H1 (cell line): ENCODE results near the gene NR5A1. TPM values are rescaled to one million over a fixed set of nuclear protein-coding genes. Genes with fewer than 3 reads are reported as not detected.

Experiments
- CTCF ChIA-PET: fragments of 300-600 bp; sonication (Branson Sonifier 250); formaldehyde crosslinking; loops from one replicate; lab custom pipeline; 2021; ENCODE audit not compliant: partially characterized antibody; lab: Charles Lee
- POLR2A ChIA-PET: fragments of 300-600 bp; sonication (Branson Sonifier 250); formaldehyde crosslinking; loops from one replicate; lab custom pipeline; 2021; ENCODE audit warnings: inconsistent platforms; ENCODE audit not compliant: partially characterized antibody; lab: Charles Lee
- DNase-seq, 2 experiments: peaks; one replicate each; pipeline versions ENCODE4 v3.0.0 to v3.0.0-alpha.2; 2010 to 2022; ENCODE audit warnings: low spot score in 2 of 2, low read depth in 1 of 2, mixed read lengths in 1 of 2
- FAIRE-seq: peaks from 2 replicates; lab custom pipeline; 2011; peaks lifted over from hg19 to GRCh38; lab: Jason Lieb, UNC
- H2AFZ ChIP-seq: 2 replicates; pipeline ENCODE4 v1.8.1; 2012; ENCODE audit warnings: low read length, inconsistent platforms
- H2AK5ac ChIP-seq: 2 replicates; pipeline ENCODE4 v1.6.1; 2013; ENCODE audit warnings: low read depth, low read length
- H2BK120ac ChIP-seq: replicated peaks from 2 replicates; pipeline ENCODE3; 2013; ENCODE audit warnings: low read depth, low read length, inconsistent platforms
- H2BK12ac ChIP-seq: 2 replicates; pipeline ENCODE4 v1.6.1; 2013; ENCODE audit warnings: low read depth, low read length
- H2BK15ac ChIP-seq: 2 replicates; pipeline ENCODE4 v1.6.1; 2013; ENCODE audit warnings: low read length
- H2BK20ac ChIP-seq: 2 replicates; pipeline ENCODE4 v1.6.1; 2013; ENCODE audit warnings: low read length
- H2BK5ac ChIP-seq: 2 replicates; pipeline ENCODE4 v1.6.1; 2013; ENCODE audit warnings: low read depth, low read length
- H3K14ac ChIP-seq: 2 replicates; pipeline ENCODE4 v1.6.1; 2013; ENCODE audit warnings: inconsistent platforms; ENCODE audit not compliant: insufficient read length
- H3K18ac ChIP-seq: 2 replicates; pipeline ENCODE4 v1.6.1; 2013; ENCODE audit warnings: low read length; ENCODE audit errors: extremely low read depth
- H3K23ac ChIP-seq: 2 replicates; pipeline ENCODE4 v1.6.1; 2013; ENCODE audit warnings: inconsistent platforms; ENCODE audit not compliant: insufficient read length
- H3K23me2 ChIP-seq: 2 replicates; pipeline ENCODE4 v1.6.1; 2013; ENCODE audit warnings: low read depth, low read length
- H3K27ac ChIP-seq: 2 replicates; pipeline ENCODE4 v1.6.1; 2011; ENCODE audit warnings: low read depth, low read length, inconsistent platforms
- H3K27me3 ChIP-seq, 4 experiments: replicated peaks in 1 of 4; 1 replicate in 1 of 4; 2 replicates in 3 of 4; pipeline versions ENCODE4 v1.6.1 to v1.8.1; 2011 to 2013; ENCODE audit warnings: low read length in 3 of 4, mild to moderate bottlenecking in 3 of 4, inconsistent platforms in 2 of 4, mixed read lengths in 2 of 4, moderate library complexity in 1 of 4; ENCODE audit not compliant: control insufficient read depth in 3 of 4, insufficient read depth in 3 of 4; ENCODE audit errors: extremely low read depth in 1 of 4
- H3K36me3 ChIP-seq, 4 experiments: 2 replicates each; pipeline versions ENCODE4 v1.6.1 to v1.8.1; 2011 to 2013; ENCODE audit warnings: mild to moderate bottlenecking in 4 of 4, low read length in 3 of 4, moderate library complexity in 2 of 4, control low read depth in 1 of 4, inconsistent platforms in 1 of 4; ENCODE audit not compliant: insufficient read depth in 4 of 4, control insufficient read depth in 2 of 4
- H3K4ac ChIP-seq: replicated peaks from 2 replicates; pipeline ENCODE3; 2013; ENCODE audit warnings: low read length, low read depth, mixed read lengths, inconsistent platforms; ENCODE audit not compliant: insufficient read length
- H3K4me1 ChIP-seq, 4 experiments: replicated peaks in 1 of 4; 1 replicate in 1 of 4; 2 replicates in 3 of 4; pipeline versions ENCODE4 v1.6.1 to v1.8.1; 2011 to 2013; ENCODE audit warnings: low read length in 3 of 4, inconsistent platforms in 2 of 4, mixed read lengths in 1 of 4; ENCODE audit not compliant: insufficient read depth in 4 of 4, control insufficient read depth in 3 of 4
- H3K4me2 ChIP-seq, 2 experiments: 2 replicates each; pipeline versions ENCODE4 v1.6.1 to v1.8.1; 2011 to 2013; ENCODE audit warnings: low read depth in 2 of 2, low read length in 2 of 2, control low read depth in 1 of 2, inconsistent platforms in 1 of 2, mild to moderate bottlenecking in 1 of 2; ENCODE audit not compliant: insufficient read depth in 1 of 2
- H3K4me3 ChIP-seq, 4 experiments: fragments of 200-600, 300-600 bp in 1 of 4; sonication (generic), shearing (Covaris generic), sonication (Bioruptor Twin) in 1 of 4; 2 replicates each; pipeline versions ENCODE4 v1.5.1 to v1.8.1; 2011 to 2016; ENCODE audit warnings: low read length in 4 of 4, low read depth in 3 of 4, control low read depth in 2 of 4, inconsistent platforms in 2 of 4, mild to moderate bottlenecking in 2 of 4, mixed read lengths in 1 of 4, moderate library complexity in 1 of 4; ENCODE audit not compliant: insufficient read depth in 2 of 4; ENCODE audit errors: extremely low read depth in 1 of 4
- H3K56ac ChIP-seq: replicated peaks from 2 replicates; pipeline ENCODE3; 2013; ENCODE audit warnings: low read depth, mild to moderate bottlenecking, mixed read lengths, low read length, inconsistent platforms; ENCODE audit not compliant: insufficient read length
- H3K79me1 ChIP-seq: 2 replicates; pipeline ENCODE4 v1.6.1; 2013; ENCODE audit warnings: low read depth, low read length, control low read depth
- H3K79me2 ChIP-seq, 2 experiments: 2 replicates each; pipeline versions ENCODE4 v1.6.1 to v1.8.1; 2012 to 2013; ENCODE audit warnings: low read length in 2 of 2, mild to moderate bottlenecking in 2 of 2, inconsistent platforms in 1 of 2; ENCODE audit not compliant: insufficient read depth in 2 of 2, control insufficient read depth in 1 of 2
- H3K9ac ChIP-seq, 4 experiments: replicated peaks in 1 of 4; 1 replicate in 1 of 4; 2 replicates in 3 of 4; pipeline versions ENCODE4 v1.6.1 to v1.8.1; 2011 to 2013; ENCODE audit warnings: low read depth in 3 of 4, low read length in 3 of 4, control low read depth in 2 of 4, mild to moderate bottlenecking in 2 of 4, moderate library complexity in 2 of 4, inconsistent platforms in 1 of 4; ENCODE audit errors: extremely low read depth in 1 of 4
- H3K9me3 ChIP-seq, 2 experiments: 2 replicates each; pipeline versions ENCODE4 v1.6.1 to v1.8.1; 2012 to 2013; ENCODE audit warnings: mild to moderate bottlenecking in 2 of 2, moderate library complexity in 2 of 2, control low read depth in 1 of 2, inconsistent platforms in 1 of 2, low read depth in 1 of 2, low read length in 1 of 2, mixed read lengths in 1 of 2; ENCODE audit not compliant: insufficient read depth in 2 of 2
- H4K20me1 ChIP-seq, 2 experiments: replicated peaks in 1 of 2; 2 replicates each; pipeline versions ENCODE3 to v1.8.1; 2011 to 2013; ENCODE audit warnings: inconsistent platforms in 2 of 2, low read length in 2 of 2, mild to moderate bottlenecking in 1 of 2; ENCODE audit not compliant: insufficient read depth in 2 of 2, control insufficient read depth in 1 of 2
- H4K5ac ChIP-seq: 2 replicates; pipeline ENCODE4 v1.6.1; 2013; ENCODE audit warnings: low read length, low read depth, mixed read lengths, inconsistent platforms; ENCODE audit not compliant: insufficient read length
- H4K8ac ChIP-seq: 2 replicates; pipeline ENCODE4 v1.8.0; 2013; ENCODE audit warnings: mild to moderate bottlenecking, moderate library complexity, low read length, inconsistent platforms; ENCODE audit not compliant: insufficient read depth; ENCODE audit errors: extremely low read depth
- H4K91ac ChIP-seq: replicated peaks from 2 replicates; pipeline ENCODE3; 2013; ENCODE audit warnings: low read length, mixed read lengths, inconsistent platforms; ENCODE audit not compliant: insufficient read length
- CBX8 ChIP-seq: fragments of 300-800, 300-1000 bp; sonication (generic); IDR thresholded peaks from 2 replicates; pipeline ENCODE4 v1.7.1; 2016; ENCODE audit warnings: low read depth, low read length, borderline replicate concordance
- CHD2 ChIP-seq: IDR thresholded peaks from 2 replicates; pipeline ENCODE4 v1.6.1; 2012; ENCODE audit warnings: low read length, improper control_type of control experiment
- MAFK ChIP-seq: IDR thresholded peaks from 2 replicates; pipeline ENCODE4 v1.6.1; 2012; ENCODE audit warnings: low read depth, mild to moderate bottlenecking, improper control_type of control experiment, low read length
- RFX5 ChIP-seq: IDR thresholded peaks from 2 replicates; pipeline ENCODE4 v1.6.1; 2011; ENCODE audit warnings: low read depth, low read length, improper control_type of control experiment, borderline replicate concordance
- WGBS, 2 experiments: shearing (Covaris generic) in 1 of 2; methylation state at CpG; one replicate each; pipeline versions ENCODE4 v1.1.6 to v1.1.7; 2013 to 2015; ENCODE audit warnings: low lambda C conversion rate in 2 of 2, mixed read lengths in 2 of 2, inconsistent platforms in 1 of 2, low coverage in 1 of 2, missing lambda C conversion rate in 1 of 2; ENCODE audit not compliant: insufficient replicate concordance in 2 of 2, insufficient coverage in 1 of 2, insufficient read length in 1 of 2; ENCODE audit errors: extremely low coverage in 1 of 2, missing lambda C conversion rate in 1 of 2; 5-methylcytosine and 5-hydroxymethylcytosine counted together
- polyA plus RNA-seq, 7 experiments: library from polyadenylated mRNA; depleted of rRNA in 3 of 7; stranded (reverse) in 5 of 7; unstranded in 2 of 7; fragments of >200 nt in 5 of 7; fragments of 200-250 nt in 2 of 7; gene quantifications; 1 replicate in 5 of 7; 2 replicates in 1 of 7; 4 replicates in 1 of 7; pipeline versions ENCODE4 v1.2.1 to v1.2.3, GENCODE V29; 2011 to 2013; ENCODE audit warnings: missing spikeins in 2 of 7, mixed read lengths in 2 of 7
- total RNA-seq: library from RNA; stranded (reverse); fragmentation: NEBNext Ultra II Directional; extraction: Animal tissue kit (Norgen Biotek cat#: 25700); gene quantifications from 2 replicates; pipeline ENCODE4 v1.2.1, GENCODE V29; 2021

The NR5A1 gene
- total and polyA plus RNA-seq, 2 of the 8 experiments (the other 6 are each of a cell fraction or from before 2014, with no cell fraction given): 0.29 to 0.58 TPM

DNA sequence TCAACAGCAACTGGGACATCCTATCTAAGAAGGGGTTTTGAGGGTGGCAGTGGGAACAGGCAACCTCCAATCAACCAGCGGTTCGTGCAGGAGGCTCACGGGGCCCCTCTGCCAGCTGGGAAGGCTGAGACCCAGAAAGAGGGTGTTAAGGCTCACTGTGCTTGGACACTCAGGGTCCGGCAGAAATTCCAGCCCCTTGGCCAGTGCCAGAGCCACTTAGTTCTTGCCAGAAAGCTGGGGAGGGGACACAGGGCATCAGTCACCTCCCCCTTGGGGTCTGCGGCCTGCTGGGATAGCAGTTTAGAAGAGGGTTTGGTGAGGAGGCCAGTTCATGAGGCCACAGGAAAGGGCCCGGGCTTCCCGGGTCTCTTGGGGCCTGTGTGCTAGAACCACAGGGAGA lies 36.5 kb downstream of the NR5A1 start:
- TF ChIP-seq CBX8 (no peak), RFX5 (no peak), MAFK (no peak), CHD2 (no peak)
- WGBS, 2 experiments: 94% methylated on average over 7 of the region's 7 CpGs; no CpG with 5 or more reads in 1 of the 2 experiments

More for the DNA sequence above, 36.5 kb downstream of the NR5A1 start:
- H2BK5ac ChIP-seq: no peak overlapping the region
- no peak overlapping the region for H3K18ac ChIP-seq
- no peak overlapping the region for H2BK20ac ChIP-seq
- H3K23me2 ChIP-seq: no peaks in the 10 kb centered on the region
- no peaks in the 10 kb centered on the region; a peak in 3 of 7 replicates for H3K27me3 ChIP-seq
- no peak overlapping the region for H2BK12ac ChIP-seq
- no peaks in the 10 kb centered on the region for H4K20me1 ChIP-seq
- no peak overlapping the region for H3K23ac ChIP-seq
- H3K79me1 ChIP-seq: no peaks in the 10 kb centered on the region
- no peak overlapping the region for H4K8ac ChIP-seq
- no peak overlapping the region for H3K4me2 ChIP-seq
- no peak overlapping the region for H2BK120ac ChIP-seq
- H3K9me3 ChIP-seq: no peaks in the 10 kb centered on the region
- no peak overlapping the region for H3K27ac ChIP-seq
- H3K36me3 ChIP-seq: no peaks in the 10 kb centered on the region
- no peak overlapping the region for H3K14ac ChIP-seq
- H2AK5ac ChIP-seq: no peak overlapping the region
- POLR2A ChIA-PET: no interaction called here
- DNase-seq (no peak), FAIRE-seq (no peak)
- H3K79me2 ChIP-seq: no peaks in the 10 kb centered on the region
- CTCF ChIA-PET: interaction anchor here (2.8 kb wide), 1 partner anchor 52 kb away, joined by 8 read pairs; no protein-coding TSS in a partner anchor
- no peak overlapping the region for H3K4me3 ChIP-seq
- H3K56ac ChIP-seq: no peak overlapping the region
- H2AFZ ChIP-seq: no peak overlapping the region
- H3K4me1 ChIP-seq: peaks cover 0 to 8% (median 5%) of the 10 kb centered on the region in 4 experiments; a peak in 5 of 7 replicates
- no peak overlapping the region for H4K5ac ChIP-seq
- H3K9ac ChIP-seq: no peak overlapping the region
- no peak overlapping the region for H4K91ac ChIP-seq
- no peak overlapping the region for H2BK15ac ChIP-seq
- H3K4ac ChIP-seq: no peak overlapping the region
